ENCODE results near the gene DNPEP. TPM values are rescaled to one million over a fixed set of nuclear protein-coding genes. Genes with fewer than 3 reads are reported as not detected.

DNPEP gene
- total RNA-seq, 1 experiment from 2014 or later: 60.9 TPM

GRCh38 chr2:219421323-219421722, 33.6 kb upstream of the DNPEP start:
- Histone ChIP-seq H3K4ac (ENCODE audit: low read depth, low read length) (no peak overlapping the region), H4K8ac (replicated peaks; ENCODE audit: insufficient read length, low read depth, low read length) (no peak overlapping the region), H2AFZ (ENCODE audit: low read length) (no peak overlapping the region), H2BK5ac (ENCODE audit: insufficient read length, low read length) (no peak overlapping the region), H2AK5ac (ENCODE audit: insufficient read length, low read length) (no peak overlapping the region), H3K9me3 (ENCODE audit: control insufficient read depth, low read depth, low read length) (no peaks in the 10 kb centered on the region), H2BK12ac (ENCODE audit: insufficient read length, low read depth, low read length) (no peak overlapping the region), H2BK20ac (ENCODE audit: low read depth, low read length, poor library complexity, severe bottlenecking) (no peak overlapping the region), H3K27ac (ENCODE audit: insufficient read length, low read depth, low read length) (no peak overlapping the region), H3K79me2 (ENCODE audit: insufficient read depth, low read length) (no peaks in the 10 kb centered on the region), H4K20me1 (ENCODE audit: control insufficient read depth, insufficient read depth, insufficient read length) (no peaks in the 10 kb centered on the region), H3T11ph (ENCODE audit: low read length) (no peak overlapping the region), H4K91ac (ENCODE audit: insufficient read length, low read depth, low read length) (no peak overlapping the region), H2BK15ac (ENCODE audit: low read depth, low read length) (no peak overlapping the region), H3K56ac (ENCODE audit: insufficient read length, low read depth, low read length) (no peak overlapping the region), H3K18ac (ENCODE audit: insufficient read length, low read depth, low read length) (no peak overlapping the region), H3K79me1 (ENCODE audit: insufficient read depth, low read depth, low read length, poor library complexity, severe bottlenecking) (no peaks in the 10 kb centered on the region), H3K4me1 (ENCODE audit: insufficient read depth, low read length) (peaks cover 7% of the 10 kb centered on the region; the same call in 1 of the 2 replicates), H2BK120ac (ENCODE audit: low read depth, low read length, poor library complexity, severe bottlenecking) (no peak overlapping the region), H3K9ac (ENCODE audit: extremely low read depth, insufficient read length, low read length) (no peak overlapping the region), H3K23me2 (ENCODE audit: insufficient read length, low read depth, low read length, poor library complexity, severe bottlenecking) (no peaks in the 10 kb centered on the region), H3K14ac (ENCODE audit: insufficient read depth, low read length) (no peak overlapping the region; the same call in 1 of the 2 replicates), H4K5ac (ENCODE audit: insufficient read length, low read depth, low read length) (no peak overlapping the region), H3K4me2 (ENCODE audit: insufficient read depth, insufficient read length, low read length) (no peak overlapping the region), H3K27me3 (ENCODE audit: insufficient read depth, low read length) (no peaks in the 10 kb centered on the region; the same call in 1 of the 2 replicates), H3K23ac (ENCODE audit: insufficient read length, low read depth, low read length) (no peak overlapping the region)
- Mint-ChIP-seq H3K4me1 (peaks cover 21 to 24% of the 10 kb centered on the region in 2 experiments), H3K4me3 (no peak overlapping the region), H3K27ac (no peak overlapping the region; a peak in 1 of 7 replicates), H3K27me3 (ENCODE audit: low read depth) (peaks cover 36% of the 10 kb centered on the region), H3K9me3 (no peaks in the 10 kb centered on the region), H3K36me3 (ENCODE audit: insufficient read depth in 1 of 3, low read depth in 3 of 3) (no peaks in the 10 kb centered on the region; a peak in 1 of 7 replicates)
- no peak for TF ChIP-seq CTCF (conservative IDR thresholded peaks at IDR 0.05)
- DNase-seq: no peak
- WGBS (ENCODE audit: extremely low coverage, insufficient read length, low lambda C conversion rate): no CpG with 5 or more reads among the region's 17 CpGs
